Measurements from ENCODE around the gene FADS3. TPM values are rescaled to one million over a fixed set of nuclear protein-coding genes. Genes with fewer than 3 reads are reported as not detected.

The FADS3 gene
- total and polyA plus RNA-seq, 9 of the 15 experiments (the other 6 are each of a cell fraction or from before 2014, with no cell fraction given) = 0.97 to 148 (median 92.7) TPM

GRCh38 chr11:61919705-61920631 is 28.6 kb upstream of the FADS3 start (continued):
- TF ChIP-seq DDX20 (tag; IDR thresholded peaks at IDR 0.05; ENCODE audit: low read depth) (no peak), E2F5 (CRISPR knock-in tag; IDR thresholded peaks at IDR 0.05) (no peak), CBFA2T2 (conservative IDR thresholded peaks at IDR 0.05) (peak; percentile 93), MCM5 (IDR thresholded peaks at IDR 0.05; ENCODE audit: low read depth) (no peak), AFF4 (CRISPR knock-in tag; IDR thresholded peaks at IDR 0.05) (no peak; the same call in 1 of the 2 replicates), REST (IDR thresholded peaks at IDR 0.05; ENCODE audit: borderline replicate concordance) (no peak), REST (CRISPR knock-in tag; IDR thresholded peaks at IDR 0.05; ENCODE audit: low read depth) (no peak), RAD21 (CRISPR knock-in tag; conservative IDR thresholded peaks at IDR 0.05 in 1 of 2, IDR thresholded peaks at IDR 0.05 in 1 of 2) (no peak), MLLT1 (IDR thresholded peaks at IDR 0.05) (0 out of 4 replicates have a peak, but pooled peaks of 1 of the 2 experiments have one; percentile 43), NRF1 (conservative IDR thresholded peaks at IDR 0.05 in 1 of 2, IDR thresholded peaks at IDR 0.05 in 1 of 2) (peak; percentile 27), ZNF274 (IDR thresholded peaks at IDR 0.05; ENCODE audit: borderline replicate concordance, low read depth, low read length) (no peak)

Measured in K562 (cell line).